Activated CD4-positive, alpha-beta T cell treated with anti-CD3 and anti-CD28 coated beads for 48 hours (primary cell): ENCODE measurements around the gene ERCC3.
A peak's percentile ranks its signal among the peaks of the same experiment; 100 is the strongest.

Source experiments
- DNase-seq: peaks from one replicate; pipeline ENCODE4 v3.0.0-alpha.2; 2020

The ERCC3 gene

DNA sequence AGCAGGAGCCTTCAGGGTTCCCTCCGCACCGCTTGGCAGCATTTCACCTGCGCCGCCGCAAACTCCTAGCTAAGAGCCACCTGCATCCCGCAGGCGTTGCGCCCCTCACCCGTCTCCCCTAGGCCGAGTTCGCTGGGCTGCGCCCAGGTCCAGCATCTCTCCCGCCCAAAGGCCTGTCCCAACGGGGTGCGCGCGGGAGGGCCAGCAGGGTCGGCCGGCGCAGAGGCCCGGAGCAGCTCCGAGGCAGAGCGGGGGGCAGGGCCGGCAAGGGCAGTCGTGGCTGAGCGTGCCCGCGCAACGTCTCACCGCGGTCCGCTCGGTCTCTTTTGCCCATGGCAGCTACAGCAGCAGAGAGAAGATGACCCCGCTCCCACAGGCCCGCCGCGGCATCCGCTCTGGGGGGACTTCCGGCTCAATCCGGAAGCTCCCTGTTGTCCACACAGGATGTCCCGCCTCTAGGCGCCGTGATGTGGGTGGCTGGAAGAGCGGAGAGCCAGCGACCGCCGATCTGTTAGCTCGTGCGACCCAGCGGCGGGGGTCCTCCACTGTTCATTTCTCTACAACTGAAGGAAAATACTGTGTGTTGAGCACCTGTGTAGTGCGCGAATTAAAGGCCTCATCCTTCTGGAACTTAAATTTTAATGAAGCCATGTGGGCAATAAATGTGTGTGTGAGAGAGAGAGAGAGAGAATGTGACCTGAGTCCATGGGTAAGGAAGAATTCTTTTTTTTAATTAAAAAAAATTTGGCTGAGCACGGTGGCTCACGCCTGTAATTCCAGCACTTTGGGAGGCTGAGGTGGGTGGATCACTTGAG is at the start of gene ERCC3:
Gene ERCC3 (minus strand): TSS at position 397 of the 815 bp plus-strand sequence. CDS start 63 bp downstream, at position 334.
- peak; percentile 90 for DNase-seq

DNA sequence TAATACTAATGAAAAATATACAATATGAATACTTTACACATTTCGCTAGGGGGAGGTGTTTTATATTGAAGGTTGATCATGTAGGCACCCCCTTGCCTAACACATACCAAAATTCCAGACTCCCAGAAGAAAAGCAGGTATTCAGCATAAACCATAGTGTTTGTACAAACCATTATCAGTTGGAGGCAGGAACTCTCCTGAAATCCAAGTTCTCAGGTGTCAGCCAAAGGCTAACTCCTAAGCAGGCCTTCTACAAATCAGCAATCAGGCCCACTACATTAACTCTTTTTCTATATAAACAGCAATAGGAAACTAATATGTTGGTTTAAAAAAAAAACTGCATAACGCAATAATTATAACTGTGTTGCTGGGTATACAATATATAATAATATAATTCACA is 49.3 kb upstream of the ERCC3 start:
- DNase-seq, result no peak

DNA sequence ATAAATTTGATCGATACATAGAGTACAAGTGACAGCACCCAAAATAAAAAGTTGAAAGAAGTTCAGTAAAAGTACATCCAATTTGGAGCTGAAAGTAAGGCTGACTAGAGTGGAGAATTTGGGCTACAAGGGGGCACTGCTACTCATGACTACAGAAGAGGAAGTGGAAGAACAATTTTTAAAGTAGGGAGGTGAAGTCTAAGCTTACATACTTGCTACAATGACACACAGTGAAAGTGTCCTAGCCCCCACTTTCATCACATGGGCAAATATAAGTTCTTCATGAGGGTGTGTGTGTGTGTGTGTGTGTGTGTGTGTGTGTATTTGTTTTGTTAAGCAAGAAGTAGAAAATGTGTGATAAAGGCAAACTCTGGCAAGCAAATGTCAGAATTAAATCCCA is 48.2 kb upstream of the ERCC3 start:
- no peak for DNase-seq

GRCh38 chr2:127332335-127332734 is 38.4 kb upstream of the ERCC3 start:
- DNase-seq, result no peak

GRCh38 chr2:127330753-127331152 is 36.8 kb upstream of the ERCC3 start:
- no peak for DNase-seq

DNA sequence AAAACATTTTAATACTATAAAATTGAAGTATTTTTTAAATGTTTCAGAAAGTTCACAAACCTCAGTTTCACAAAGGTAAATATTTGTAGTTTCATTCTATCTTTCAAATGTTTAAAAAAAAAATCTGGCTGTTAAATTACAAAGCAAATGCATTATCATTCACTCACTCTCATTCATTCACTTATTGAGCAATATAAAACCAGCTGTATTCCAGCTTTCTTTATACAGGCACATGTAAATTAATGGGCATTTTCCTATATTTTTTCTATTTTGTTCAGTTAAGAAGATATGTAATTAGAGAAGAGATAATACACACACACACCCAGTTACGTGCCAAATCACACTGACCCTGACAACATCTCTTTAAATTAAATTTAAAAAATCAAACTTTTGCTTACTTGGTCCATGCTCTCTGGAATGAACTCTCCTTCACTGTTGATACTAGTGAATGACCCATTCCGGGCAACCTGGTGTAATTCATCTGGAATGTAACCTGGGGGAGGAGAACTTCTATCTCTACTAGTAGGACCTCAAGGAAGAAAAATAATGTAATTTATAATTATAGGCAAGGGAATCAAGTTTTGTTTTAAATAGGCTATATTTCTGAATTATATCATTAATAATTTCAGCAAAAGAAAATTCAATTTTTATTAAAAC is 32.5 kb upstream of the ERCC3 start:
- no peak for DNase-seq

- DNase-seq, result no peak
These were observed 30.7 kb upstream of the ERCC3 start for GRCh38 chr2:127324635-127325034.

- DNase-seq, result no peak
These were observed 27.4 kb upstream of the ERCC3 start for GRCh38 chr2:127321303-127321702.

DNA sequence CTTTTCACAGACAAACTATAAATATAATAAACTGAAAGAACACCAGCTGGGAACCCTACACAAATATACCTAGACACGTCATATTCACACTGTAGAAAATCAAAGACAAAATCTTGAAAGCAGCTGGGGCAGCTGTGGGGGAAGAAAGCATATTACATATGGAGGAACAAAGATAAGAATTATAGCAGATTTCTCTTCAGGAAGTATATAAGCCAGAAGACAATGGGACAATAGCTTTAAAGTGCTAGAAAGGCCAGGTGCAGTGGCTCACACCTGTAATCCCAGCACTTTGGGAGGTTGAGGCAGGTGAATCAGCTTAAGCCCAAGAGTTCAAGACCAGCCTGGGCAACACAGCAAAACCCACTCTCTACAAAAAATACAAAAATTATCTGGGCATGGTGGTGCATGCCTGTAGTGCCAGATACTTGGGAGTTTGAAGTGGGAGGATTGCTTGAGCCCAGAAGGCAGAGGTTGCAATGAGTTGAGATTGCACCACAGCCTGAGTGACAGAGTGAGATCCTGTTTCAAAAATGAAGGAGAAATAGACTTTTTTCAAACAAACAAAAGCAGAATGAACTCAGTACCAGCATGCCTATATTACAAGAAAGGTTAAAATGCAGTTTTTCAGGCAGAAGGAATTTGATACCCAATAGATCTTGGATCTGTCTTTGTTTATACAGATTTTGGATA is 26.8 kb upstream of the ERCC3 start:
- DNase-seq, result no peak

- no peak for DNase-seq
These were observed 26.1 kb upstream of the ERCC3 start for GRCh38 chr2:127320067-127320466.

DNA sequence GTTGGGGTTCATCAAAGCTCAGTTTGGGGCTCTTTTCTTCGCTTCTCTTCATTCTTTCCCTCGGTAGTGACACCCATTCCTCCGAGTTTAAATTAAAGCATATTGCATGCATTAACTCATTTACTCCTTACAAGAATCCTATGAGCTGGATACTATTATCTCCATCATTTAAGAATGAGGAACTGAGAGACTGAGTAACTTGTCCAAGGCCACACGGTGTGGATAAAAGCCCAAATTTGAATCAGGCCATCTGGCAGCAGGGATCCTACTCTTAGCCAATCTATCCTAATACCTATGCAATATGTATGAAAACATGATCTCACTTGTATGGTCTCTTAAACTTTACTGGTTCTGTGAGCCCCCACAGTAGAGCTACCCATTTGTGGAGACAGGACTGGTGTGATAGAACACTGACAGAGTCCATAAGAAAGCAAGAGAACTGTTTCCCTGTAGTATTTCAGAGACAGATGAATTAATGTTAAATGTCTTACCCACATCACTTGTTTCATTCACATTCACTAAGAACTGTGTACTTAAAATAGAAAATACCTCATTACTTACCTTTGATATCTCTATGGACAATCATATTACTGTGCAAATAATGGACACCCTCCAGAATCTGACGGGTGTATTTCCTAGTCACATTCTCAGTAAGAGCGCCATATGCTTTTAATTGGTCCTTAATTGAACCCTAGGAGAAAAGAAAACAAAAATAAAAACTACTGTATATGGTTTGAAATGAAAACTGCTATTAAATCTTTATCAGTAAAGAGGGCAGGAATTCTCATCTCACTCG is 20.4 kb upstream of the ERCC3 start:
- DNase-seq, result no peak

- DNase-seq, result no peak
These were observed 19.5 kb upstream of the ERCC3 start for GRCh38 chr2:127313406-127313805.

DNA sequence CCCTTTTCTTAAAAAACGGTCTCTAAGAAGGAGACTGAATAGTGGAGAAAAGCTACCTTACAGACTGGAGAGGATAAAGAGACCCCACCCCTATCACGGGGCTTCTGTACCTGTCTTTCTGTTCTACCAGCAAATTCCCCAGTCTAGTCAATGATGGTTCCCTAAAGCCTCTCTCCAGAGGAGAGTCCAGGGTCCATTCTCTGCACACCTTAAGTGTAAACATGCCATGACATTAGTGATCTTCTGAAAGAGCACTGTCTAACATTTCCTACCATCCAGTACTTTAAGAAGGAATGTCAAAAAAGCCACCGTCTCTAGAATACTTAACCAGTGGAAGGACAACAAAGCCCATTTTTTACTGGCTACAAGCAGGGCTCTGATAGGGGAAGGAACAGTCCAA is 17.0 kb upstream of the ERCC3 start:
- DNase-seq, result no peak

DNA sequence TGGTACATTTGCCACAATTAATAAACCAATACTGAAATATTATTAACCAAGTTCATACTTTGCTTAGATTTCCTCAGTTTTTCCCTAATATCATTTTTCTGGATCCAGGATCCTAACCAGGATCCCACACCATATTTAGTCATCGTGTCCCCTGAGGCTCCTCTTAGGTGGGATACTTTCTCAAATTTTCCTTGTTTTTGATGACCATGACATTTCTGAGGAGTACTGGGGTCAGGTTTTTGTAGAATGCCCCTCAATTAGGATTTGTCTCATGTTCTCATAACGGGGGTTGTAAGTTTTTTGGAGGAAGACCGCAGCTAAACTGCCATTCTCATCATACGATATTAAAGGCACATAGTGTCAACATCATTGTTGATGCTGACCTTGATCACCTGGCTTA is 15.5 kb upstream of the ERCC3 start:
- no peak for DNase-seq

DNA sequence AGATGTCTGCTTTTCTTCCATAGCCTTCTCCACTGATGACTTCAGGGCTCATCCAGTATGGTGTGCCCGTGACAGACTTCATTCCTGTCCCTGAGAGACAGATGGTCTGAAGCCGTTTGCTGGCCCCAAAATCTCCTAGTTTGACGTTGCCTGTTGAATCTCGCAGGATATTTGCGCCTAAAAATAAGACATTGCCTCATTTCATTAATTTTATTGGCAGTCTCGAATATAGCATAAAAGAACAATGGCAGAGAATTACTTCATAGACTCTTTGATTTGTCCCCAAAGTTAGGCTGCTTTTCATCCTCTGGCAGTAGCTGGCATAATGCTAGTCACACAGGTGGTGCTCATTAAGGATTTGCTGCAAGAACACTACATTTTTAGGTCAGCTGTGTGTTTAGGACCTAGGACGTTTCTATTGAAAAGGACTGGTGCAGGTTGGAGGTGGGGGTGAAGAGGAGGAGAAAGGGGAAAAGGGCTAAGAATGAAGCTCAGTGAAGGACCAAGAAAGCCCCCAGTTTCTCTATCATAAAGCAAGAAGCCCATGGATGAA is 14.7 kb upstream of the ERCC3 start:
- no peak for DNase-seq

DNA sequence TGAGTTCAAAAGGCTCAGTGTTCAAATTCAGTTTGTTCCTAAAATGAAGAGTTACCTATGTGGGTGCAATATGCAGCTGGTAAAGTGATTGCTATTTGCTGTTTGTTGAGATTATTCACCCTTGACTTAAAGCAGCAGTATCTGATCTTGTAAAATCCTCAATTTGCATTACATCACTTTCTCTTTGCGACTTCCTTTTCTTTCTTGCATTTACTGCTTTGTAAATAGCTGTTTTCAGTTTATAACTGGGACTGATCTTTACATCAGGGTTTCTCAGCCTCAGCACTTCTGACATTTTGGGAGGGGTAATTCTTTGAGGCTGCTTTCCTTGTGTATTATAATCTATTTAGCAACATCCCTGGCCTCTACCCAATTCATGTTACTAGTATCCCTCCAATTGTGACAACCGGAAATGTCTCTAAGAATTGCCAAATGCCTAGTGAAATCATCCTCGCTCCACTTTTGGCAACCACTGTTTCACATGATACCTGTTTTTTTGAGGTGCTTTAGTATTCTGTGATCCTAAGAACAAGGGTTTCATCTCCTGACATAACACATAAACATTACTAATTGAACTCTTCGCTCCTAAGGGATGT is 12.1 kb upstream of the ERCC3 start:
- DNase-seq, result no peak

GRCh38 chr2:127302168-127302567 is 8.2 kb upstream of the ERCC3 start:
- DNase-seq, result no peak

DNA sequence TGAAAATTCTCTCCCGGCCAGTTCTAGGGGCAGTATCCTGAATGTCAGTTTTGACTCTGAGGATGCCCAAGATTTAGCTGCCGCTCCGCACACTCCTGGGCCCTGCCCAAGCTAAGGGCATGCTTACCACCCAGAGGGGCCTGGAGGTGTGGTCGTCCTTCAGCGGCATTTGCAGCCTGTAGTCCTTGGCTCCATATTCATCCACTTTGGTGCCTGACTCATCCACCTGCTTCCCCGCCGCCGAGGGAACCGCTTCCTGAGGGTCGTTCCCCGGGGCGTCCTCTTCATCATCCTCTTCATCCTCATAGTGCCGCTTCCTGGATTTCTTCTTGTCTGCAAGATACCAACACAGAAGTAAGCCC is 577 bp downstream of the ERCC3 start:
- peak; percentile 21 for DNase-seq

- no peak for DNase-seq
These were observed 5.7 kb downstream of the ERCC3 start for GRCh38 chr2:127288274-127288673.

GRCh38 chr2:127283275-127283674 is 10.7 kb downstream of the ERCC3 start:
- no peak for DNase-seq

- no peak for DNase-seq
These were observed 13.3 kb downstream of the ERCC3 start for GRCh38 chr2:127280693-127281092.

DNA sequence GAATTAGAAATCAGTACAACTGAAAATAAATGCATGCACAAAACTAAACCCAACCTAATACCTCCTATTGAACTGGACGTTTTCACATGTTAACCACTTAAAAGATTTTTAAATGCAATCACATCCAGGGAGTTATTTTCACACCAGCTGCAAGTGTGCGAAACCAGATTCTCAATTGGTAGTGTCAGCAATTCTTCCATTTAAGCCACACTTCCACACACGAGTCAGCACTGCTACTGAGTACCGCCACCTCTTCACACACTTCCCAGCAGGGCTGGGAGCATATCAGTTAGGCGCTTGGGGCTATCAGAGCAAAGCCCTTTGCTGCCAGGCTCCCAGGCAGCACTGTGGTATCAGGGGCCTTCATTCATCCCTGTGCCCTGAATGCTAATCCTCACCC is 14.2 kb downstream of the ERCC3 start:
- DNase-seq, result no peak
